ENCODE measurements around the gene IRS2.

IRS2 gene

GRCh38 chr13:109727251-109727650 is 59.1 kb downstream of the IRS2 start:
- no peak for DNase-seq

GRCh38 chr13:109725995-109726637 is 60.3 kb downstream of the IRS2 start:
- DNase-seq: no peak

GRCh38 chr13:109725297-109725696 is 61.1 kb downstream of the IRS2 start:
- no peak for DNase-seq

GRCh38 chr13:109724603-109725002 is 61.8 kb downstream of the IRS2 start:
- no peak for DNase-seq

- no peak for DNase-seq
Observed at GRCh38 chr13:109723046-109723445, 63.3 kb downstream of the IRS2 start.

- no peak for DNase-seq
Observed at GRCh38 chr13:109722068-109722467, 64.3 kb downstream of the IRS2 start.

GRCh38 chr13:109720758-109721184 is 65.6 kb downstream of the IRS2 start:
- DNase-seq: no peak

- no peak for DNase-seq
Observed at GRCh38 chr13:109719962-109720646, 66.3 kb downstream of the IRS2 start.

- no peak for DNase-seq
Observed at GRCh38 chr13:109718726-109719125, 67.7 kb downstream of the IRS2 start.

- DNase-seq: no peak
Observed at GRCh38 chr13:109717686-109718085, 68.7 kb downstream of the IRS2 start.

- DNase-seq: no peak
Observed at GRCh38 chr13:109715902-109716301, 70.5 kb downstream of the IRS2 start.

GRCh38 chr13:109713681-109714080 is 72.7 kb downstream of the IRS2 start:
- DNase-seq: no peak

- no peak for DNase-seq
Observed at GRCh38 chr13:109712124-109712722, 74.2 kb downstream of the IRS2 start.

GRCh38 chr13:109707742-109708617 is 78.4 kb downstream of the IRS2 start:
- no peak for DNase-seq

- no peak for DNase-seq
Observed at GRCh38 chr13:109707044-109707741, 79.2 kb downstream of the IRS2 start.

- DNase-seq: no peak
Observed at GRCh38 chr13:109706015-109706715, 80.2 kb downstream of the IRS2 start.

GRCh38 chr13:109704771-109705635 is 81.4 kb downstream of the IRS2 start:
- DNase-seq: no peak

- no peak for DNase-seq
Observed at GRCh38 chr13:109703250-109703649, 83.1 kb downstream of the IRS2 start.
